ENCODE data around the gene RELN.

- TF ChIP-seq POLR2AphosphoS5 (IDR thresholded peaks at IDR 0.05) (no peak), CTCF (IDR thresholded peaks at IDR 0.05) (no peak)
These were observed 33.6 kb upstream of the RELN start for GRCh38 chr7:104023100-104023499.

Measured in gastroesophageal sphincter (tissue), 3 donors.